Activated CD4-positive, alpha-beta T cell treated with anti-CD3 and anti-CD28 coated beads, Interleukin-2, Interleukin-6, amounts not matched to agents 100 ng/mL and 50 ng/mL, durations not matched to agents 16 hours and 8 hours (primary cell): Measurements from ENCODE around the gene NLRC3.

ENCODE experiments used
- DNase-seq: peaks from one replicate; pipeline ENCODE4 v3.0.0-alpha.2; 2020

The NLRC3 gene

GRCh38 chr16:3510416-3510815 lies 66.8 kb downstream of the NLRC3 start:
- DNase-seq = no peak

GRCh38 chr16:3509470-3509928 lies 67.7 kb downstream of the NLRC3 start:
- peak; percentile 83 for DNase-seq

GRCh38 chr16:3508736-3509135 lies 68.5 kb downstream of the NLRC3 start:
- no peak for DNase-seq

DNA sequence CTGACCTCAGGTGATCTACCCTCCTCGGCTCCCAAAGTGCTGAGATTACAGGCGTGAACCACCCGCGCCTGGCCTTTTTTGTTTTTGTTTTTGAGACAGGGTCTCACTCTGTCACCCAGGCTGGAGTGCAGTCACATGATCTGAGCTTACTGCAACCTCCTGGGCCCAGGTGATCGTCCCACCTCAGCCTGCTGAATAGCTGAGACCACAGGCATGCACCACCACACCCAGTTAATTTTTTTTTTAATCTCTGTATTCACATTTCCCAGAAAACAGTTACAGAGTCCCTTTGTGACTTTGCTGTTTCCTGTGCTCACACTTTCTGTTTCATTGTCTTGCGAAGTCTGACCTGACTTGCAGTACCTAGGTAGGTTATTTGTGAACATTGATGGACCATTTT lies 73.7 kb downstream of the NLRC3 start:
- DNase-seq = peak; percentile 72

DNA sequence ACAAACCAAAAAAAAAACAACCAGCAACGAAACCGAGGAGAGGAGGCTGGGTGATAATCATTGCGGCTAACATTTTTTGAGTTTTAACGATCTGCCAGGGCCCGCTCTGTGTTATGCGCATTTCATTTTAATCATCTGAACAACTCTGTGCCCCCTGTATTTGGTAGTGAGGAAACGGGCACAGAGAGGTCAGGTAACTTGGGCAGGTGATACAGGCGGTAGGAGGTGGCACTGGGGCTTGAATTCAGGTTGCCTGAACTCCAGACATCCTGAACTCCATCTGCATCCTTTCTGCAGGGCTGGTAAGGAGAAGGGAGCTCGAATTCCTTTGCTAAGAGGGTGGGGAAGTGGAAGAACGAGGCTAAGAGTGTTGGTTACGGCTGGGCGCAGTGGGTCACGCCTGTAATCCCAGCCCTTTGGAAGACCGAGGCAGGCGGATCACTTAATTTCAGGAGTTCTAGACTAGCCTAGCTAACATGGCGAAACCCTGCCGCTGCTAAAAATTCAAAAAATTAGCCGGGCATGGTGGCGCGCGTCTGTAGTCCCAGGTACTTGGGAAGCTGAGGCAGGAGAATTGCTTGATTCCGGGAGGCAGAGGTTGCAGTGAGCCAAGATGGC lies 75.3 kb downstream of the NLRC3 start:
- DNase-seq = no peak

DNA sequence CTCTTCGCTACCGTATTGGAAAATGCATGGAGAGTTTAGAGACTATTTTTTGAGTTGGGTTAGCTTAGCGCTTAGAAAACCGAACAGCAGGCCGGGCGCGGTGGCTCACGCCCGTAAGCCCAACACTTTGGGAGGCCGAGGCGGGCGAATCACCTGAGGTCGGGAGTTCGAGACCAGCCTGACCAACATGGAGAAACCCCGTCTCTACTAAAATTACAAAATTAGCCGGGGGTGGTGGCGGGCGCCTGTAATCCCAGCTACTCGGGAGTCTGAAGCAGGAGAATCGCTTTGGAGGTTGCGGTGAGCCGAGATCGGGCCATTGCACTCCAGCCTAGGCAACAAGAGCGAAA lies 75.8 kb downstream of the NLRC3 start:
- DNase-seq = peak; percentile 19

DNA sequence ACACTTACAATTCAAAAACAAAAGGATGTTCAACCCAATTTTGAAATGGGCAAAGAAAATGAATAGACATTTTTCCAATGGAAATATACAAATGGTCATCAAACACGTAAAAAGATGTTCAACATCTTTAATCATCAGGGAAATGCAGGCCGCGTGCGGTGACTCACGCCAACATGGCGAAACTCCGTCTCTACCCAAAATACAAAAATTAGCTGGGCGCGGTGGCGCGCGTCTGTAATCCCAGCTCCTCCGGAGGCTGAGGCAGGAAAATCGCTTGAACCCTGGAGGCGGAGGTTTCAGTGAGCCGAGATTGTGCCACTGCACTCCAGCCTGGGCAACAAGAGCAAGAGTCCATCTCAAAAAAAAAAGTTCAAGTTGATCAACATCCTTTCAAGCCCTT lies 78.2 kb downstream of the NLRC3 start:
- DNase-seq = no peak

DNA sequence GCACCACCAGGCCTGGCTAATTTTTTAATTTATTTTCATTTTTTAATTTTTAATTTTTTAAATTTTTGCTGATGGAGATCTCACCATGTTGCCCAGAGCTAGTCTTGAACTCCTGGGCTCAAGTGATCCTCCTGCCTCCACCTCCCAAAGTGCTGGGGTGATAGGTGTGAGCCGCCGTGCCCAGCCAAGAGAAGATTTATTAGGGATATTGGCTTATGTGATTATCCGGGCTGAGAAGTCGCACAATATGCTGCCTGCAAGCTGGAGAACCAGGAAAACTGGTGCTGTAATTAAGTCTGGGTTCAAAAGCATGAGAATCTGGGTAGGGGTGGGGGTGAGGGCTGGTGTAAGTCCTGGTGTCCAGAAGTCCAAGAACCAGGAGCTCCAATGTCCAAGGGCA lies 79.4 kb downstream of the NLRC3 start:
- DNase-seq = no peak

- DNase-seq = no peak
These were observed 80.8 kb downstream of the NLRC3 start for GRCh38 chr16:3496386-3496785.

GRCh38 chr16:3495176-3495575 lies 82.0 kb downstream of the NLRC3 start, which contains the start of gene C16orf90:
C16orf90 (minus strand) TSS chr16:3495489; CDS start chr16:3495421, 68 bp downstream.
- DNase-seq = no peak

- DNase-seq = no peak
These were observed 82.7 kb downstream of the NLRC3 start for GRCh38 chr16:3494386-3494973.

DNA sequence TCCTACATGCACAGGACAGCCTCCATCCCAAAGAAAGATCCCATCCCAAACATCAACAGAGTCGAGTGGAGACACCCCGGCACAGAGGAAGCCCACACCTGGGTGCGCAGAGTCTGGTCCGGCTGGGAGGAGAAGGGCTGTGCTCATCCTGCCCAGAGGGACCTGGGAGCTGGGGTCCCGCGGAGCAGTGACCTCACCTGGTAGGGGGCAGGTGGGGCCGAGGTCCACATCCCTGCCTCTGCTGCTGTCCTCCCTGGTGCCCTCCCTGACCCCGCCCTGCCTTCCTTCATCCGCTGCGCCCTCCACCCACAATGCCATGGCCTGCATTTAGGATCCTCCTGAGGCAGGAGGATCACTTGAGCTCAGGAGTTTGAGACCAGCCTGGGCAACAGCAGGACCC lies 84.8 kb downstream of the NLRC3 start:
- DNase-seq = no peak

GRCh38 chr16:3490911-3491629 lies 86.1 kb downstream of the NLRC3 start:
- DNase-seq = no peak
